HG03460 (cell line): ENCODE data around the gene EXOC2.

Source experiments
- ATAC-seq: cut with Tn5 transposase; IDR thresholded peaks from one replicate; pipeline ENCODE4 v1.9.1; 2021; ENCODE audit not compliant: unreplicated experiment

The EXOC2 gene, protein sequence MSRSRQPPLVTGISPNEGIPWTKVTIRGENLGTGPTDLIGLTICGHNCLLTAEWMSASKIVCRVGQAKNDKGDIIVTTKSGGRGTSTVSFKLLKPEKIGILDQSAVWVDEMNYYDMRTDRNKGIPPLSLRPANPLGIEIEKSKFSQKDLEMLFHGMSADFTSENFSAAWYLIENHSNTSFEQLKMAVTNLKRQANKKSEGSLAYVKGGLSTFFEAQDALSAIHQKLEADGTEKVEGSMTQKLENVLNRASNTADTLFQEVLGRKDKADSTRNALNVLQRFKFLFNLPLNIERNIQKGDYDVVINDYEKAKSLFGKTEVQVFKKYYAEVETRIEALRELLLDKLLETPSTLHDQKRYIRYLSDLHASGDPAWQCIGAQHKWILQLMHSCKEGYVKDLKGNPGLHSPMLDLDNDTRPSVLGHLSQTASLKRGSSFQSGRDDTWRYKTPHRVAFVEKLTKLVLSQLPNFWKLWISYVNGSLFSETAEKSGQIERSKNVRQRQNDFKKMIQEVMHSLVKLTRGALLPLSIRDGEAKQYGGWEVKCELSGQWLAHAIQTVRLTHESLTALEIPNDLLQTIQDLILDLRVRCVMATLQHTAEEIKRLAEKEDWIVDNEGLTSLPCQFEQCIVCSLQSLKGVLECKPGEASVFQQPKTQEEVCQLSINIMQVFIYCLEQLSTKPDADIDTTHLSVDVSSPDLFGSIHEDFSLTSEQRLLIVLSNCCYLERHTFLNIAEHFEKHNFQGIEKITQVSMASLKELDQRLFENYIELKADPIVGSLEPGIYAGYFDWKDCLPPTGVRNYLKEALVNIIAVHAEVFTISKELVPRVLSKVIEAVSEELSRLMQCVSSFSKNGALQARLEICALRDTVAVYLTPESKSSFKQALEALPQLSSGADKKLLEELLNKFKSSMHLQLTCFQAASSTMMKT

DNA sequence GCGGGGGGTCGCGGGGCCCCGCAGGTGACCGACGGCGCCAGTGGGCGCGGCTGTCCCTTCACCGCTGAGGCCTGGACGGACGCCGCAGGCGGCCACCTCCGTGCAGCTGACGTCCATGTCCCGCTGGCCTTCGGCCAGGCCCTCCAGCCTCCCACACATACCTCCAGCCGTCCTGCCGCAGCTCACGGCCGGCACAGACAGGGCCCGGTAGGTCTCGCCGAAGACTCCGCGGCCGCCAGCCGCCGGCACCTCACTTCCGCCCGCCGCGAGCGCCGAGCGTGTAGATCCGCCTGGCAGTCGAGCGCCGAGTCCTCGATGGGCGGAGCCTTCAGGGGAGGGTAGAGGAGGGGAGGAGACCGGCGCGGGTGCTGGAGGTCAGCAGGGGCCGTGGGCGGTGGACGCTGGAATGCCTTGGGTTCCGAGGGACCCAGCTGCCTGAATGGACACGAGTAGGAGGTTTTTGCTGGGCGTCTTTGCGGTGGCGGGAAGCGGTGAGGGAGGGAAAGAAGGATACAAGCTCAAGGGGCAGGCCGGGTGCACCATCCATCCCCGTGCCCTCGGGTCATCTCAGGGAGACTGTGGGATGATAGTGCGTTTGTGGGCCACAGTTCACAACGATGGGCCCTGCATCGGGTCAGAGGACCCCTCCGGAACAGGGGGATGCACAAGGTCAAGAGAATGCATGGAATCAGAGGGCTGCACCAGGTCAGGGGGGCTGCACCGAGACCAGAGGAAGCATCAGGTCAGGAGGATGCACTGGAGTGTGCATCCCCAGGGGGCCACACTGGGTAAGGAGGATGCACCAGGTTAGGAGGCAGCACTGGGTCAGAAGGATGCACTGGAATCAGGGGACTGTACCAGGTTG is at the start of gene EXOC2:
Gene EXOC2, minus strand, starts transcription at position 282 of the 865 bp plus-strand sequence. CDS start 55,321 bp downstream, outside the sequence.
- peak; percentile 82 for ATAC-seq

- no peak for ATAC-seq
Measured at GRCh38 chr6:741410-742339, 48.7 kb upstream of the EXOC2 start.

DNA sequence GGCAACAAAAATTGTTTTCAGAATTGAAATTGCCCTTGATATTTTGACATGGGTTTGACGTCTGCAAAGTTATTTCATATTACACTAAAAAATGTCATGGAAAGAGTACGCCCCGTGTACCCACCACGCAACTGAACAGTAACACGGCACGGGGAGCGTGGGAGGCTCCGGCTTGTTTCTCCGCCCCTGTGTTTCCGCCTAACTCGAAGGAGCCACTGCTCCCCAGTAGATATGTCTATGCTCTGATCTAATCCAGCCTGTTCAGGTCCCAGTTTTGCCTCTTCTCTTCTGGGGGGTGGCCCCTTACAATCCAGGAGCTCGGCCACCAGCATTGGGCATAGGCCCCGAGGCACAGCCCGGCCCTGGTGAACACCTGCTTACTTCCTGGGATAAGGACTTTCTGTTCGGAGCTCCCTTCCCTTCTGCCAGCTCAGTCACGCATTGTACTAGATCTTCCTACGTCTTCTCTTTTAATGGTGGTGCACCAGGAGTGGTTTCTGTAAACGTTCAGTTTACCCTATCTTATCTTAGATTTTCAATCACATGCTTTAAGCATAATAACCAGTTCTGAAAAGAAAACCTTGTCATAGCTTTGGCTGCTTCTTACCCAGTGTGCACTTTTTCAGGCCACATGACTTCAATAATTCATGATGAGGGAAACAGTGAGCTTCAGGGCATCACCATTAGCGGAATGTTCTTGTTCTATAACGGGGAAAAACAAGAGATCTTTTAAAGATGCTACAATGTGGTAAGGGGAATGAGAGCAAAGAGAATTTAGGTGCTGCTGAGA is 43.9 kb upstream of the EXOC2 start:
- no peak for ATAC-seq

DNA sequence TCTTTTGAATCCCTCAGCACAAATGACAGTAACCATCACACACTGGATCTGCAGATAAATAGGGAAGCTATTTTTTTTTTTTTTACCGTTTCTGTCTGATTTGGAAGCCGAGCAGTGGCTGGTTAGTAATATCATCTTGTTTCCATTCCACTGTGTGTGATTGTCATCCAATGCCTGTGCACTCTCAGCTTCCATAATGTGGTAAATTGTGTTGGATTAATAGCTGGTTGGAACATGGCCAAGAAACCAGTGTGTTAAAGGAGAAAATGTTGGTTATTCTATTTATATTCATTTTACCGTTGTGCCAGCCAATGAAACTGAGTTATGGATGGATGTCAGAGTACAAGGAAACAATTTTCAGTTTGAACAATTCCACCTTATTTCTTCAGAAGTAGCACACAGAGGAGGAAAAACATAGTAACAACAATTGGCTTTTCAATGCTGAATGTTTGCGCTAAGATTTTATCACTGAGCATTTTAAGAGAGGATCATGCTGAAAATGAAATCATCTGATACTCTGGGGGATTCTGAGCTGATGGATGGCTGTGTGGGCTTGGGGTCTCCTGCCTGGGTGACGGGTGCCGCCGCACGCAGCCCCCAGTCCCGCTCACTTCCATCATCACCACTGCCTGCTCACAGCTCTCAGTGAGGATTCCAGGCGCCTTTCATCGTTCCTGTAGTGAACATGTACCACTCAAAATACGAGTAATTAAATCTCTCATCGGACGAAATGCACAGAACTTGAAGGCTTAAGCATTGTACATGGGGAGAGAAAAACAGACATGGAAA is 40.7 kb upstream of the EXOC2 start:
- no peak for ATAC-seq

DNA sequence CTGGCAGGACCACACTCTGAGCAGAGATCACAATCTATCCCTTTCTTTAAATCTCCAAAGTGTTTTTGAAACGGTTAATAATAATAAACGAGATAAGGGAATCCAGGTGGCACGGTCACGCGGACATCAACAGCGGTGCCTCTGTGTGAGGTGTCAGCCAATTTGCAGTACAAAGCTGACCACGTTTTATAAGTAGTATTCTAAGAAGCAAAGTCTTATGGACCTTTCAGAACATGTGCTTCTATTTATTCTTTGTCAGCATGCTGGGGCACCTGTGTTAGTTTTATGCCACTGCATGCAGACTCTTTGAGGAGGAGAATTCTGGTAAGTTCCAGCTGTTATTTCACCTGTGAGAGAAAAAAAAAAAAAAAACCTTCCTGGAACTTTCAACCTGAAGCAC is 39.0 kb upstream of the EXOC2 start:
- ATAC-seq = no peak

- ATAC-seq = no peak
Measured at GRCh38 chr6:729606-730320, 36.8 kb upstream of the EXOC2 start.

GRCh38 chr6:727856-728255 is 34.9 kb upstream of the EXOC2 start:
- ATAC-seq = no peak

GRCh38 chr6:723540-723939 is 30.6 kb upstream of the EXOC2 start:
- no peak for ATAC-seq

DNA sequence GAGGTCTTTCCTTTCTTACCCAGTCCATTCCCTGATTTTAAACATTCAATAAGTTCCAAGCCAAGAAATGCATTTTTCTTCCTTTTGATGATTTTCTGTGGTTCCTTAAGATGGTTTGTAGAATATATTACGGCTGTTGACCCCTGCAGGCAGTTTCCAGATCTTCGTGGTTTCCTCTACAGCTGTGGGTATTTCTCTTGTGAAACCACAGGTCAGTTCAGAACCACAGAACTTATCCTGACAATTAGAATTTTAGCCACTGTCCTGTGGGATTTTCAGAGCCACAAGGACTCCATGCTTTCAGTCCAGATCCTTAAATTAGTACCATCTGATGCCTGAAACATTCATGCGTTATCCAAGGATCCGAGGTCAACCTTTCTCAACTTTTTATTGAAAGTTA is 29.7 kb upstream of the EXOC2 start:
- no peak for ATAC-seq

GRCh38 chr6:722077-722524 is 29.2 kb upstream of the EXOC2 start:
- ATAC-seq = no peak

- ATAC-seq = no peak
Measured at GRCh38 chr6:718345-718744, 25.4 kb upstream of the EXOC2 start.

GRCh38 chr6:717135-717534 is 24.2 kb upstream of the EXOC2 start:
- no peak for ATAC-seq

- no peak for ATAC-seq
Measured at GRCh38 chr6:715709-716491, 23.0 kb upstream of the EXOC2 start.

GRCh38 chr6:714100-714499 is 21.2 kb upstream of the EXOC2 start:
- no peak for ATAC-seq

GRCh38 chr6:713351-713750 is 20.4 kb upstream of the EXOC2 start:
- ATAC-seq = no peak

- no peak for ATAC-seq
Measured at GRCh38 chr6:712805-713204, 19.9 kb upstream of the EXOC2 start.

GRCh38 chr6:711925-712324 is 19.0 kb upstream of the EXOC2 start:
- ATAC-seq = no peak
